Hepatocyte (in vitro differentiated cells): Measurements from ENCODE around the gene NHEJ1.

ENCODE experiments used
- EZH2 ChIP-seq: fragments of 200-600 bp; sonication (generic); IDR thresholded peaks from 2 replicates; pipeline ENCODE4 v1.6.1; 2016; ENCODE audit warnings: antibody characterized with exemption, mild to moderate bottlenecking, borderline replicate concordance
- TF ChIP-seq, protein P1 (sequence below): fragments of 200-600 bp; sonication (generic); IDR thresholded peaks from 2 replicates; pipeline ENCODE4 v1.5.1; 2016; ENCODE audit warnings: antibody characterized with exemption, mild to moderate bottlenecking; ENCODE audit not compliant: poor library complexity

DNA sequence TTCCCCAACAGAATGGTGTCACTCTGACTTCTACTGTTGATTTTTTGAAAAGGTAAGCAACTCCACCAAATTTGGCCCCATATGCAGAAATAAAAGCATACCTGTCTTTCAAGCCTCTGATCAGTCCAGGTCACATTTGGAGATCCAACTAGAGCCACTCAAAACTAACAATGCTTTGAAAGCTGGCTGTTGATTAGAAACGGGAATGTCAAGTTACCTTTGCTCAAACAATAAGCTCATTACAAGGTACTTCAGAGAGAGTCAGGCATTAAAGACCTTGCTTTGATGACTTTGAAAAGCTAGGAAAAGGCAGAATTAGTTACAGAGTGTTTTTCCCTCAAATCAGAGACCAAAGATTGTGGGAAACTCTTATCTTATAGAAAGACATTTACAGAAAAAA is 95.1 kb downstream of the NHEJ1 start:
- TF ChIP-seq, protein P1, sequence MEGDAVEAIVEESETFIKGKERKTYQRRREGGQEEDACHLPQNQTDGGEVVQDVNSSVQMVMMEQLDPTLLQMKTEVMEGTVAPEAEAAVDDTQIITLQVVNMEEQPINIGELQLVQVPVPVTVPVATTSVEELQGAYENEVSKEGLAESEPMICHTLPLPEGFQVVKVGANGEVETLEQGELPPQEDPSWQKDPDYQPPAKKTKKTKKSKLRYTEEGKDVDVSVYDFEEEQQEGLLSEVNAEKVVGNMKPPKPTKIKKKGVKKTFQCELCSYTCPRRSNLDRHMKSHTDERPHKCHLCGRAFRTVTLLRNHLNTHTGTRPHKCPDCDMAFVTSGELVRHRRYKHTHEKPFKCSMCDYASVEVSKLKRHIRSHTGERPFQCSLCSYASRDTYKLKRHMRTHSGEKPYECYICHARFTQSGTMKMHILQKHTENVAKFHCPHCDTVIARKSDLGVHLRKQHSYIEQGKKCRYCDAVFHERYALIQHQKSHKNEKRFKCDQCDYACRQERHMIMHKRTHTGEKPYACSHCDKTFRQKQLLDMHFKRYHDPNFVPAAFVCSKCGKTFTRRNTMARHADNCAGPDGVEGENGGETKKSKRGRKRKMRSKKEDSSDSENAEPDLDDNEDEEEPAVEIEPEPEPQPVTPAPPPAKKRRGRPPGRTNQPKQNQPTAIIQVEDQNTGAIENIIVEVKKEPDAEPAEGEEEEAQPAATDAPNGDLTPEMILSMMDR, result no peak
- no peak for TF ChIP-seq EZH2
